ENCODE measurements around the gene L3MBTL2. TPM values are rescaled to one million over a fixed set of nuclear protein-coding genes. Genes with fewer than 3 reads are reported as not detected.

The L3MBTL2 gene
- polyA plus RNA-seq, 1 experiment = 19.1 TPM

- no peaks in the 10 kb centered on the region for H3K27me3 ChIP-seq (ENCODE audit: control insufficient read depth, insufficient read depth, low read length)
- CTCF ChIA-PET = interaction anchor here (0.6 kb wide), 1 partner anchor 324 kb away, joined by 5 read pairs; no protein-coding TSS in a partner anchor
- TF ChIP-seq, protein P1, sequence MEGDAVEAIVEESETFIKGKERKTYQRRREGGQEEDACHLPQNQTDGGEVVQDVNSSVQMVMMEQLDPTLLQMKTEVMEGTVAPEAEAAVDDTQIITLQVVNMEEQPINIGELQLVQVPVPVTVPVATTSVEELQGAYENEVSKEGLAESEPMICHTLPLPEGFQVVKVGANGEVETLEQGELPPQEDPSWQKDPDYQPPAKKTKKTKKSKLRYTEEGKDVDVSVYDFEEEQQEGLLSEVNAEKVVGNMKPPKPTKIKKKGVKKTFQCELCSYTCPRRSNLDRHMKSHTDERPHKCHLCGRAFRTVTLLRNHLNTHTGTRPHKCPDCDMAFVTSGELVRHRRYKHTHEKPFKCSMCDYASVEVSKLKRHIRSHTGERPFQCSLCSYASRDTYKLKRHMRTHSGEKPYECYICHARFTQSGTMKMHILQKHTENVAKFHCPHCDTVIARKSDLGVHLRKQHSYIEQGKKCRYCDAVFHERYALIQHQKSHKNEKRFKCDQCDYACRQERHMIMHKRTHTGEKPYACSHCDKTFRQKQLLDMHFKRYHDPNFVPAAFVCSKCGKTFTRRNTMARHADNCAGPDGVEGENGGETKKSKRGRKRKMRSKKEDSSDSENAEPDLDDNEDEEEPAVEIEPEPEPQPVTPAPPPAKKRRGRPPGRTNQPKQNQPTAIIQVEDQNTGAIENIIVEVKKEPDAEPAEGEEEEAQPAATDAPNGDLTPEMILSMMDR (IDR thresholded peaks at IDR 0.05; ENCODE audit: low read depth, low read length) = no peak
- no peak for DNase-seq (ENCODE audit: low read depth, low spot score)
- H3K4me3 ChIP-seq (ENCODE audit: low read depth, low read length) = no peak overlapping the region
- H3K9me3 ChIP-seq (ENCODE audit: control insufficient read depth, insufficient read depth, low read length) = no peaks in the 10 kb centered on the region
- POLR2A ChIA-PET = interaction anchor here (0.7 kb wide), 1 partner anchor 28 kb away, joined by 4 read pairs; no protein-coding TSS in a partner anchor
- H3K27ac ChIP-seq (ENCODE audit: low read depth, low read length) = no peak overlapping the region
Observed at GRCh38 chr22:41222846-41223507, 17.9 kb downstream of the L3MBTL2 start.

GRCh38 chr22:41223535-41223934 lies 18.4 kb downstream of the L3MBTL2 start:
- TF ChIP-seq, protein P1 (IDR thresholded peaks at IDR 0.05; ENCODE audit: low read depth, low read length) = no peak
- H3K27me3 ChIP-seq (ENCODE audit: control insufficient read depth, insufficient read depth, low read length) = no peaks in the 10 kb centered on the region
- no peak overlapping the region for H3K4me3 ChIP-seq (ENCODE audit: low read depth, low read length)

GRCh38 chr22:41226723-41227655 lies 21.9 kb downstream of the L3MBTL2 start:
- Histone ChIP-seq H3K9me3 (ENCODE audit: control insufficient read depth, insufficient read depth, low read length) (no peaks in the 10 kb centered on the region), H3K27ac (ENCODE audit: low read depth, low read length) (peak overlapping the region; percentile 11), H3K4me3 (ENCODE audit: low read depth, low read length) (no peak overlapping the region), H3K27me3 (ENCODE audit: control insufficient read depth, insufficient read depth, low read length) (no peaks in the 10 kb centered on the region)
- ChIA-PET POLR2A (interaction anchor here (0.5 to 0.6 kb wide), 2 partner anchors 15 to 138 kb away, joined by 3 to 6 read pairs; no protein-coding TSS in a partner anchor), CTCF (no interaction called here)
- TF ChIP-seq, protein P1 (IDR thresholded peaks at IDR 0.05; ENCODE audit: low read depth, low read length) = no peak
- DNase-seq (ENCODE audit: low read depth, low spot score) = no peak

More at GRCh38 chr22:41223535-41223934, 18.4 kb downstream of the L3MBTL2 start:
- CTCF ChIA-PET = no interaction called here
- no peak for DNase-seq (ENCODE audit: low read depth, low spot score)
- Histone ChIP-seq H3K27ac (ENCODE audit: low read depth, low read length) (no peak overlapping the region), H3K9me3 (ENCODE audit: control insufficient read depth, insufficient read depth, low read length) (no peaks in the 10 kb centered on the region)
- POLR2A ChIA-PET = no interaction called here

GRCh38 chr22:41229215-41229614 lies 24.1 kb downstream of the L3MBTL2 start:
- POLR2A ChIA-PET = no interaction called here
- CTCF ChIA-PET = interaction anchor here (0.6 to 1.6 kb wide), 2 partner anchors 102 to 289 kb away, joined by 3 to 5 read pairs; no protein-coding TSS in a partner anchor
- no peak for DNase-seq (ENCODE audit: low read depth, low spot score)

More at GRCh38 chr22:41229215-41229614, 24.1 kb downstream of the L3MBTL2 start:
- H3K9me3 ChIP-seq (ENCODE audit: control insufficient read depth, insufficient read depth, low read length) = no peaks in the 10 kb centered on the region
- H3K27ac ChIP-seq (ENCODE audit: low read depth, low read length) = no peak overlapping the region
- TF ChIP-seq, protein P1 (IDR thresholded peaks at IDR 0.05; ENCODE audit: low read depth, low read length) = no peak
- no peak overlapping the region for H3K4me3 ChIP-seq (ENCODE audit: low read depth, low read length)
- H3K27me3 ChIP-seq (ENCODE audit: control insufficient read depth, insufficient read depth, low read length) = no peaks in the 10 kb centered on the region
